GM21526 (cell line): ENCODE results near the gene FKBP8.

ENCODE experiments used
- ATAC-seq: cut with Tn5 transposase; IDR thresholded peaks from one replicate; pipeline ENCODE4 v1.9.1; 2021; ENCODE audit warnings: moderate library complexity; ENCODE audit not compliant: unreplicated experiment, low FRiP score

The FKBP8 gene

GRCh38 chr19:18488838-18489626, 54.3 kb downstream of the FKBP8 start:
- no peak for ATAC-seq

- ATAC-seq, result no peak
These were observed 55.0 kb downstream of the FKBP8 start for GRCh38 chr19:18488403-18488723.

GRCh38 chr19:18487576-18488402, 55.6 kb downstream of the FKBP8 start:
- ATAC-seq, result no peak

- no peak for ATAC-seq
These were observed 56.6 kb downstream of the FKBP8 start for GRCh38 chr19:18486746-18487145.

GRCh38 chr19:18484992-18485391, 58.4 kb downstream of the FKBP8 start:
- ATAC-seq, result no peak

GRCh38 chr19:18483119-18483890, 60.1 kb downstream of the FKBP8 start:
- no peak for ATAC-seq
